ENCODE measurements around the gene SOX14. TPM values are rescaled to one million over a fixed set of nuclear protein-coding genes. Genes with fewer than 3 reads are reported as not detected.

SOX14 gene
- total RNA-seq, 1 experiment from 2014 or later = not detected

GRCh38 chr3:137768361-137769321, 4.5 kb downstream of the SOX14 start:
- no peak for DNase-seq (ENCODE audit: low read depth)

GRCh38 chr3:137769322-137770065, 5.4 kb downstream of the SOX14 start:
- DNase-seq (ENCODE audit: low read depth) = no peak

- DNase-seq (ENCODE audit: low read depth) = no peak
Measured at GRCh38 chr3:137770066-137770834, 6.1 kb downstream of the SOX14 start.

GRCh38 chr3:137770835-137771399, 6.8 kb downstream of the SOX14 start:
- DNase-seq (ENCODE audit: low read depth) = no peak

- DNase-seq (ENCODE audit: low read depth) = no peak
Measured at GRCh38 chr3:137771401-137772213, 7.5 kb downstream of the SOX14 start.

GRCh38 chr3:137772214-137772955, 8.3 kb downstream of the SOX14 start:
- no peak for DNase-seq (ENCODE audit: low read depth)

GRCh38 chr3:137778941-137779340, 14.8 kb downstream of the SOX14 start:
- DNase-seq (ENCODE audit: low read depth) = no peak

- DNase-seq (ENCODE audit: low read depth) = no peak
Measured at GRCh38 chr3:137787529-137787928, 23.4 kb downstream of the SOX14 start.

- DNase-seq (ENCODE audit: low read depth) = peak; percentile 28
Measured at GRCh38 chr3:137789236-137789635, 25.1 kb downstream of the SOX14 start.

- DNase-seq (ENCODE audit: low read depth) = peak; percentile 50
Measured at GRCh38 chr3:137792626-137793271, 28.6 kb downstream of the SOX14 start.

GRCh38 chr3:137796993-137797392, 32.9 kb downstream of the SOX14 start:
- no peak for DNase-seq (ENCODE audit: low read depth)

GRCh38 chr3:137803215-137803614, 39.1 kb downstream of the SOX14 start:
- no peak for DNase-seq (ENCODE audit: low read depth)

GRCh38 chr3:137807998-137808397, 43.9 kb downstream of the SOX14 start:
- no peak for DNase-seq (ENCODE audit: low read depth)

GRCh38 chr3:137809509-137809908, 45.4 kb downstream of the SOX14 start:
- no peak for DNase-seq (ENCODE audit: low read depth)

GRCh38 chr3:137812023-137812422, 47.9 kb downstream of the SOX14 start:
- DNase-seq (ENCODE audit: low read depth) = no peak

- no peak for DNase-seq (ENCODE audit: low read depth)
Measured at GRCh38 chr3:137815251-137815650, 51.1 kb downstream of the SOX14 start.
